GM21619 (cell line): Measurements from ENCODE around the gene SLAMF1.
"Not testable (repeated sequence)": the region's sequence is repeated elsewhere in the genome, so short reads cannot be mapped to it uniquely, and the experiment has no call there.

Experiments
- ATAC-seq: cut with Tn5 transposase; IDR thresholded peaks from one replicate; pipeline ENCODE4 v1.9.1; 2021; ENCODE audit not compliant: unreplicated experiment

Gene SLAMF1

DNA sequence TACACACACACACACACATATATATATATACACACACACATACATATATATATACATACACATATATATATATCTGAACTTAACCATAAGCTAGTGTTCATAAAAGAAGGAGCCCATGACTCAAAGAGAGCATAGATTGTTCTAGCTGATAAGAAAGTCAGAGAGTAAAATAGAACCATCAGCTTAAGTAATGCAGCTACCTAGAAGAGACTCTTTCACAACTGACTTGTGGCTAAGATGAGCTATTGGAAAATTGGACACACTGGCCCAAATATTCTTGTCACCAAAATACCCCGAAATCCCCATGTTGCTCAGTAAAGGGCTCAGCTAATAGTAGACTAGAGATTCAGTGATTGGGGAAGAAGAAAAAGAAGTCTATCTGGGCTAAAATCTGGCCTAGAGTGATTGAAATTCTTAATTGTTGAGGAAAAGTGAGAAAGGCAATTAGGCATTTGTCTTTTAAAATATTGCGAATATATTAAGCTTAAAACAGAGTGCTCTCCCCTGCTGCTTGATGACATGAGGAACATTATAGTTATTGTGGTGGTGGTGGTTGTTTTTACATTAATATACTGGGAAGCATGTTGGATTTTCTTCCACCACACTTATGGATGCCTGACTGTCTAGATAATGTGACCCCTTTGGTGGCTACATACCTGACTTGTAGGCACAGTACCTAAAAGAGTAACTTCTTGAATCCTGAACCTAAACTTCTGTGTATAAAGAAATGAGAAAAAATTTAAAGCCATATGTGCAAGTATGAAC is 6.3 kb downstream of the SLAMF1 start:
- ATAC-seq: no peak

- ATAC-seq: no peak
Measured at GRCh38 chr1:160639652-160640051, 7.2 kb downstream of the SLAMF1 start.

DNA sequence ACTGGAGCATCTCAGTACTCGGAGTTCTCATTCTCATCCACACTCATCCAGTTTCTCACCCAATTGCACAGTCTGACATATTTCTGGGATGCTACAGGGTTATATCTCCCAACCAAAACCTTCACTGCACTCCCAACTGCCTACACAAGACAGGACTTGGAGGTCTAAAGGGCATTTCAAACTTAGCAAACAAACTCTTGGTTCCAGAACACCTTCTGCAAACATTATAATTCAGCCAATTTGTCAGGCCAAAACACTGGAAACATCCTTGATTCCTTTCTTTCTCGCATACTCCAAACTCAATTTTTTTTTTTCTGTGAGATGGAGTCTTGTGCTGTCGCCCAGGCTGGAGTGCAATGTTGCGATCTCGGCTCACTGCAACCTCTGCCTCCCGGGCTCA is 7.9 kb downstream of the SLAMF1 start:
- ATAC-seq: no peak

DNA sequence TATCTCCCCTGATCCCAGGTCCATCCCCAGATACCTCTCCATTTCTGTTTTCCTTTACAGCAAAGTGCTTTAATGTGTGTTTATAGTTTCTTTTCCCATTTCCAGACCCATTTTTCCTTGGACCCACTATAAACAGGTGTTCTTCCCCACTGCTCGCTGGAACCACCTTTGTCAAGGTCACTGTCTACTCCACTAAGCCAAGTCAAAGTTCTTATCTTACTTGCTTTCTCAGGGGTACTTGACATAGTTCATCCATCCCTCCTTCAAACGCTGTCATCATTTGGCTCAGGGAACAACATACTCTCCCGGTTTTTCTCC is 8.3 kb downstream of the SLAMF1 start:
- ATAC-seq: no peak

DNA sequence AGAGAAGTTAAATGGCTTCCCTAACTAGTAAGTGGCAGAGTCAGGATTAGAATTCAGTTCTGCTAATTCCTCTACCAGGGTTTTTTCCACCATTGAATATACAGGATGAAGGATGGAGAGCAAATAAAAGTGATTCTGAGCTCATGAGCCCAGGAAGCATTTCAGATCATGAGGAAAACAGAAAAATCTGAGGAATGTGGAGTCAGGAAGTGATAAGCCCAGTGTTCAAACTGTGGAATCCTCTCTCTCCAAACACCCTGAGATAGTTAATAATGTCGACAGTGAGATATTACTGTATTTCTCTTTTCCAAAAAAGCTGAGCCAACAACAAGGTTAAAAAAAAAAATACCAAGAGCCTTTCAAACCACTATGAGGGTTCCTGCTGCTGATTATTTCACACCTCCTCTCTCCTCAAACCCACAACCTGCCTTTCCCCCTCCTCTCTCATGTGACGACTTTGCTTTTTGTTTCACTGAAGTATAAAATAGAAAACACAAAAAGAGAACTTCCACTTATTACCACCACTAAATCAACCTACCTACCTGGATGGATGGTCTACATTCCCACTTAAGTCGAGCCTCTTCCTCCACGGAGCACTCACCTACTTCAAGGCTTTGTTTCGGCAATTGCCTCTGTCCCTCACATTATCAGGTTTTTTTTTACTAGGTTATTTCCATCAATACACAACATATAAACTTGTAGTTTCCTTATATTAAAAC is 8.9 kb downstream of the SLAMF1 start:
- no peak for ATAC-seq

GRCh38 chr1:160637065-160637464 is 9.8 kb downstream of the SLAMF1 start:
- ATAC-seq: no peak

DNA sequence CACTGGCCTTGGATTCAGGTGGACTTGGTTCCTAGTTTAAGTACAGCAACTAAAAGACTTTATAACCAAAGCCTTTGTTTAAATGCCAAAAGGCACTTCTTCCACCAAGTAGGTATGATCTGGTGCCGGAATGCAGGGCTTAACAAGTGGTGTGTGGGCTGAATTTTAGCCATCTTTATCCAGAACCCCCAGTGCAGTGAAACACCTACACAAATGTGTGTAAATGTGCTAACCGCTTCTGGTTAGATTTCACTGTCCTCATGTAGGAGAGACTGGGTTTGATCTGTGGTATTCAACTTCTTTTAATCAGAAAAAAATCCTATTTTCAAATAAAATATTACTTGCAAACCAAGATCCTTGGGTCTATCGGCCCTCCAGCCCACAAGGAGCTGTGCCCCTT is 10.3 kb downstream of the SLAMF1 start:
- no peak for ATAC-seq

DNA sequence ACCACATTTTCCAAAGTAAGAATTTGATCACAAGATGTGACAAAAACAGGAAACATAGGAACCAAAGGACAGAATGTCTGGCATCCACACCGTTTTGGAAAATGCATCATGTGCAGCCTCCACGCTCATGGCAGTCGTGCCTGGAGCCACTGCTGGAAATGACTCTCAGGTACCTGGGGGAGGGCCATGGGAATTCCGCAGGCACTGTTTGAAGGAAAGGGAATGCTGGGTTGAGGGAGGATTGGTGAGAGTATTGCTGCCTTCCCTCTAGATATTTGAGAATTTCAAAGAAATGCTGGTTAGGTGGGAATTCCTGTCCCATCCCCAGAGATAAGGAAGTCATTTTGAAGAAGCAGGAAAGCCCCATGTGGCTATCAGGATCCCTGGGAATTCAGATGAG is 10.8 kb downstream of the SLAMF1 start:
- no peak for ATAC-seq

DNA sequence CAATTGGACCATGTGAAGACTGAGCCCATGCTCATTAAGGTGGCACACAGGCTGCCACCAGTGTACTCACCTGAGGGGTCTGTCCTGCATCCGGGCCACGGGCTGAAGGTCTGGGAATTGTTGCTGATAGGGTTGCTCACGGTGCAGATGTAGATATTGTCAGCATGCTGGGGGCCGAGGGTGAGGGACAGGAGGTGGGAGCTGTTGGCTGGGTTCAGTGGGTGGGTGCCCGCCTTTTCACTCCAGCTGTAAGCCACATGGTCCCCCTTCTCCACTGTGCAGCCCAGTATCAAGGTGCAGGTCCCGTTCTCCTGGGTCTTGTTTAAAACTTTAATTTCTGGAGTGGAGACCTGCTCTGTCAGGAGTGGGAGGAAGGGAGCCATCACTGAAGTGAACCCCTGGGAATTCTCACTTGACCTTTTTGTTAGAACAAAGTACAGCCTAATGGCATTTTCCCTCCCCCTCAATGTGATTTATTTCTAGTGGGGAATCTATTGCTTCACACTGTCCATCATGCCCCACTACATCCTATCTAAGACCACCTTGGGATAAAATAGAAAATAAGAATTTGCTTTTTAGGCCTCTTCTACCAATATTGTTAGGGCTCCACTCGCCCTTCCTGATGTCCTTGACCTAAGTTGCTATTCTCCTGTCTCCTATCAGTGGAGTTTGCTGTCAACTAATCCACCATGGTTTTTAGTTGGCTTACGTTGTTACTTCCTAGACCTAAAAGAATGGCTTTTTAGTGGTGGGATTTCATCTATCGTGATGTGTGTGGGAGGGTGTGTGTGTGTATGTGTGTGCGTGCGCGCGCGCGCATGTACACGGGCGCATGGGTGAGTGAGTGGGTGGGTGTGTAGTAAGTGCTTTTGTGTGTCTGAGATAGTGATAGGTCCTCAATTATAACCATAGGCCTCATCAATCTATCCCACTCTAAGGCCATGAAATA is 12.0 kb downstream of the SLAMF1 start:
- ATAC-seq: no peak

GRCh38 chr1:160633330-160633903 is 13.4 kb downstream of the SLAMF1 start:
- no peak for ATAC-seq

- ATAC-seq: no peak
Measured at GRCh38 chr1:160631983-160632625, 14.7 kb downstream of the SLAMF1 start.

- ATAC-seq: no peak
Measured at GRCh38 chr1:160630523-160631451, 16.1 kb downstream of the SLAMF1 start.

GRCh38 chr1:160629286-160630210 is 17.3 kb downstream of the SLAMF1 start:
- no peak for ATAC-seq

GRCh38 chr1:160628799-160629263 is 18.0 kb downstream of the SLAMF1 start:
- no peak for ATAC-seq

- ATAC-seq: not testable (repeated sequence)
Measured at GRCh38 chr1:160627677-160628289, 19.1 kb downstream of the SLAMF1 start.

DNA sequence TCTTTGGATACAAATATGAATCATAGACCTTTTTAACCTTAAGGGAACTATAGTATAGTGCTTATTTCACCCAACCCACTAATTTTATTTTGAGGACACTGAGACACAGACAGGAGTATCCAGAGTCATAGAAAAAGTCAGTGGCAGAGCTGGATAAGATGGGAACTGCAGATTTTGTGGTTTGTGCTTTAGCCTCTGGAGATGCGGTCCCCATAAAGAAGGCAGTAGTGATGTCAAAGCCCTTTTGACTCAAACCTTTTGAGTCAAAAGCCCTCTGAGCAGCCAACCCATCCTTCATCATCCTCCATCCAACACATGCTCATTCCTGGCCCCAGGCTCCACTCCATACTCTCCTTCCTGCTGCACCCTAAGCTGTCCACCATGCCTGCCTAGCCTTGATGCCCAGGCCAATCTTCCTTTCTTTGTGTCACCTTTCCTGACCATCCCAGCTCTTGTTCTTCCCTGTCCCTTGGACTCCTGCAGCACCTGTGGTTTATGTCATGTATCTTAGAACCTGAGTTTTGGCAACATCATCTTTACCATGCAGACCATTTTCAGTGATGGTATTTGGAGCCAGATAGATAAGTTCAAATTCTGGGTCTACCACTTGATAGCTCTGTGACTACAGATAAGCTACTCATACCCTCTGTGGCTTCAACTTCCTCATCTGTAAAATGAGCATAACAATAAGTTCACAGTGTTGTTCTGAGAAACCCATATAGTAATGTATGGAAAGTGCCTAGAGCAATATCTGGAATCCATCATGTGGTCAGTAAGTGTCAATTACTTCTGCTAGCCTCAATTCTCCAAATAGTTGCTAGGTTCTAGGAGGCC is 20.1 kb downstream of the SLAMF1 start:
- peak; percentile 30 for ATAC-seq
